Neural cell (in vitro differentiated cells): ENCODE data around the gene MAD1L1.

Source experiments
- CTCF ChIP-seq: fragments of 450-650 bp; IDR thresholded peaks from 2 replicates; pipeline ENCODE4 v1.5.1; 2014; ENCODE audit warnings: antibody characterized with exemption, mild to moderate bottlenecking, moderate library complexity; ENCODE audit not compliant: poor library complexity, severe bottlenecking
- EP300 ChIP-seq: fragments of 450-650 bp; conservative IDR thresholded peaks from 2 replicates; pipeline ENCODE4 v1.6.1; 2014; ENCODE audit warnings: antibody characterized with exemption, mild to moderate bottlenecking, moderate library complexity; ENCODE audit not compliant: poor library complexity, severe bottlenecking
- EZH2 ChIP-seq: fragments of 200-600, 300-800 bp; shearing (Covaris generic), sonication (generic); IDR thresholded peaks from 2 replicates; pipeline ENCODE4 v1.6.1; 2014; ENCODE audit warnings: antibody characterized with exemption, low read length, borderline replicate concordance, mild to moderate bottlenecking; ENCODE audit not compliant: insufficient read depth, poor library complexity, severe bottlenecking
- MXI1 ChIP-seq: fragments of 450-650 bp; conservative IDR thresholded peaks from 2 replicates; pipeline ENCODE4 v1.6.1; 2014; ENCODE audit warnings: antibody characterized with exemption, mild to moderate bottlenecking; ENCODE audit not compliant: poor library complexity, severe bottlenecking
- POLR2AphosphoS5 ChIP-seq: IDR thresholded peaks from 2 replicates; pipeline ENCODE4 v1.6.1; 2012
- RAD21 ChIP-seq: fragments of 450-650 bp; conservative IDR thresholded peaks from 2 replicates; pipeline ENCODE4 v1.6.1; 2014; ENCODE audit warnings: antibody characterized with exemption, mild to moderate bottlenecking, moderate library complexity
- REST ChIP-seq: IDR thresholded peaks from 2 replicates; pipeline ENCODE4 v1.6.1; 2012; ENCODE audit warnings: borderline replicate concordance
- SMC3 ChIP-seq: fragments of 450-650 bp; conservative IDR thresholded peaks from 2 replicates; pipeline ENCODE4 v1.6.1; 2014; ENCODE audit warnings: antibody characterized with exemption, mild to moderate bottlenecking, moderate library complexity; ENCODE audit not compliant: poor library complexity
- TAF1 ChIP-seq: IDR thresholded peaks from 2 replicates; pipeline ENCODE4 v1.6.1; 2012; ENCODE audit warnings: low read depth

DNA sequence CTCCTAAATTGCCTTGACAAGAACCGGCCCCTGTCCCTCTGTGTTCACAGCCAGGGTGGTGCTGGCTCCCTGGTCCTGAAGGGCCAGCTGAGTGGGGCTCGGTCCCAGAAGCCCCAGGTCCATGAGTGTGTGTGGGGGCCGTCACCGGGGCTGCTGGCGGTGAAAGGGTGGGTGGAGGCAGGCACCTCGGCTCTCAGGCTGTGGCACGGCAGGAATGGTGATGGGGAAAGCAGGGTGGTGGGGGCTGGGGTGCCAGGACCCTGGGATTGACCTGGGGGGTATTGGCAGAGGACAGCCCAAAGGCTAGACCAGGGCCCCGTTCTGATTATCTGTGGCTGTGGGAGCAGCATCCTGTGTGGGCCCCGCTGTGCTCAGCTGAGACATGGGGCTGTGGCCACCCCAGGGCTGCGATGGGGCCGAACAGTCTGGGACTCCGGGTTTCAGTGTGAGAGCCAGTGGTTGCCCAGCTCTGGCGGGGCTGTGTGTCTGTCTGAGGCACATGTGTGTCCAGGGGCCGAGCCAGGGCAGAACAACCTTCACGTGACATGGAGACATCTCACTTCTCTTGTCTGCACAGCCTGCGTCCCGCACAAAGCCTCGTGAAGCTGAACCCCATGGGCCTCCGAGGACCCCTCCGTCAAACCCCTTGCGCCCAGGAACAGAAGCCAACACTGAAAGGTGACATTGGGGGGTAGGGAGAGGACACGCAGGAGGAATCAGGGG, 418.5 kb downstream of the MAD1L1 start:
- no peak for TF ChIP-seq CTCF
- TF ChIP-seq POLR2AphosphoS5, result no peak
- TF ChIP-seq RAD21, result no peak
- TF ChIP-seq EP300, result no peak
- TF ChIP-seq SMC3, result no peak
- no peak for TF ChIP-seq EZH2
- no peak for TF ChIP-seq TAF1
- TF ChIP-seq REST, result no peak
- TF ChIP-seq MXI1, result no peak
